PC-9 (cell line): ENCODE data around the gene TEKT2. TPM values are rescaled to one million over a fixed set of nuclear protein-coding genes. Genes with fewer than 3 reads are reported as not detected.

ENCODE experiments used
- BruUV-seq: library from RNA; stranded (reverse); fragments of 400-500 nt; replicated peaks from 2 replicates; lab custom pipeline; 2021; lab: Mats Ljungman, UMichigan
- CTCF ChIA-PET: fragments of 300-600 bp; sonication (Branson Sonifier 250); formaldehyde crosslinking; loops from one replicate; lab custom pipeline; 2022; ENCODE audit warnings: antibody characterized with exemption; lab: Charles Lee
- POLR2A ChIA-PET: fragments of 300-600 bp; sonication (Branson Sonifier 250); formaldehyde crosslinking; loops from one replicate; lab custom pipeline; 2022; ENCODE audit warnings: antibody characterized with exemption; ENCODE audit not compliant: unreplicated experiment; lab: Charles Lee
- DNase-seq, 2 experiments: peaks; one replicate each; pipeline versions ENCODE4 v3.0.0 to v3.0.0-alpha.2; 2015 to 2022; ENCODE audit warnings: mixed read lengths in 1 of 2
- H2AFZ ChIP-seq: fragments of 200-600 bp; sonication (generic); 2 replicates; pipeline ENCODE4 v1.8.1; 2017; ENCODE audit warnings: antibody characterized with exemption
- H3F3A ChIP-seq: fragments of 200-600 bp; sonication (generic); 2 replicates; pipeline ENCODE4 v1.8.1; 2017; ENCODE audit warnings: antibody characterized with exemption, mild to moderate bottlenecking, low read depth; ENCODE audit not compliant: insufficient read depth
- H3K27ac ChIP-seq: fragments of 200-600 bp; sonication (generic); 2 replicates; pipeline ENCODE4 v1.6.1; 2016; ENCODE audit warnings: mixed run types
- H3K27me3 ChIP-seq: fragments of 200-600 bp; sonication (generic); 2 replicates; pipeline ENCODE4 v1.6.1; 2016; ENCODE audit warnings: low read depth, mixed run types; ENCODE audit not compliant: insufficient read depth
- H3K36me3 ChIP-seq: fragments of 200-600 bp; sonication (generic); 2 replicates; pipeline ENCODE4 v1.6.1; 2016; ENCODE audit warnings: low read depth, mixed run types
- H3K4me1 ChIP-seq: fragments of 200-600 bp; sonication (generic); replicated peaks from 2 replicates; pipeline ENCODE4 v1.6.1; 2016; ENCODE audit warnings: mixed run types; ENCODE audit not compliant: insufficient read depth
- H3K4me2 ChIP-seq: fragments of 200-600 bp; sonication (generic); 2 replicates; pipeline ENCODE4 v1.6.1; 2017; ENCODE audit warnings: mixed run types
- H3K4me3 ChIP-seq: fragments of 200-600 bp; sonication (generic); 2 replicates; pipeline ENCODE4 v1.6.1; 2016; ENCODE audit warnings: mixed run types
- H3K79me2 ChIP-seq: fragments of 200-600 bp; sonication (generic); 2 replicates; pipeline ENCODE4 v1.6.1; 2017; ENCODE audit warnings: low read depth, mixed run types
- H3K9me2 ChIP-seq: fragments of 200-600 bp; sonication (generic); 2 replicates; pipeline ENCODE4 v1.8.1; 2017; ENCODE audit warnings: mild to moderate bottlenecking; ENCODE audit not compliant: insufficient read depth
- H3K9me3 ChIP-seq: fragments of 200-600 bp; sonication (generic); 2 replicates; pipeline ENCODE4 v1.8.1; 2016; ENCODE audit warnings: low read depth; ENCODE audit not compliant: insufficient read depth
- H4K20me1 ChIP-seq: fragments of 200-600 bp; sonication (generic); 2 replicates; pipeline ENCODE4 v1.8.1; 2017; ENCODE audit not compliant: insufficient read depth
- EZH2 ChIP-seq: fragments of 200-600 bp; sonication (generic); IDR thresholded peaks from 2 replicates; pipeline ENCODE4 v1.8.0; 2017; ENCODE audit warnings: antibody characterized with exemption, low read depth
- intact Hi-C: fragments of 100-400 bp; cut with micrococcal nuclease; formaldehyde crosslinking; loops from one replicate; pipeline ENCODE4 v1.10.0; 2022; ENCODE audit not compliant: unreplicated experiment
- total RNA-seq: library from RNA; stranded (reverse); gene quantifications from 2 replicates; pipeline ENCODE4 v1.2.3, GENCODE V29; 2021
- TF ChIP-seq, protein P1 (sequence below): fragments of 200-600 bp; sonication (generic); conservative IDR thresholded peaks from 2 replicates; pipeline ENCODE4 v1.6.1; 2017; ENCODE audit warnings: mixed run types, antibody characterized with exemption, mild to moderate bottlenecking, moderate library complexity

The TEKT2 gene
- total RNA-seq, 1 experiment from 2014 or later, result 1.1 TPM

DNA sequence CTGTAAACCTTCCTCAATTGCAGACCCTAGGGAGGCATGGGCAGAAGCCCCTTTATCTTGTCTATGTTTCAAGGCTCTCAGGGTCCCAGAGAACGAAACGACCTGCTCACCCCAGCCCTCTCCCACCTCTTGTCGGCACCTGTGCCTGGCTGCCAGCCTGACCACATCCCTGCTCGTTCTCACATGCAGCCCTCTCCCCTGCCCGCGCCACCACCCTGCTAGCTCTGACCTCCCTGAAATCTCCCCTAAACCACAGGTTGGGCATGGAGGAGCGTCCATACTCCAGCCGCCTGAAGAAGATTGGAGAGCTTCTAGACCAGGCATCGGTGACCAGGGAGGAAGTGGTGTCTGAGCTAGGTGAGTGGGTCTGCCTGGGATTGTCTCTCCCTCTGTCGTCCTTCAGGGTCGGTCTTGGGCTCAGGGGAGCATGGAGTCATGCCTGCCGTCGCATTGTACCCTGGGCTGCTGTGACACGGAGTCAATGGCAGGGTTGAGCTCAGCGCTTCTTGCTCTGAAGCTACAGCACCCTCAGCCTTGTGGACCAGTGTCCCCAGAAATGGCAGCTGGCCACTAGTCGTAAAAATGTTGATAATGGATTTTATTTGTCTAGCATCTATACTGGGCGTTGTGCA lies 8.4 kb downstream of the TEKT2 start:
- H3K36me3 ChIP-seq, result peaks cover 26% of the 10 kb centered on the region
- CTCF ChIA-PET, result interaction anchor here (0.6 kb wide), 1 partner anchor 54 kb away, joined by 3 read pairs; no protein-coding TSS in a partner anchor
- H3K27me3 ChIP-seq, result no peaks in the 10 kb centered on the region

DNA sequence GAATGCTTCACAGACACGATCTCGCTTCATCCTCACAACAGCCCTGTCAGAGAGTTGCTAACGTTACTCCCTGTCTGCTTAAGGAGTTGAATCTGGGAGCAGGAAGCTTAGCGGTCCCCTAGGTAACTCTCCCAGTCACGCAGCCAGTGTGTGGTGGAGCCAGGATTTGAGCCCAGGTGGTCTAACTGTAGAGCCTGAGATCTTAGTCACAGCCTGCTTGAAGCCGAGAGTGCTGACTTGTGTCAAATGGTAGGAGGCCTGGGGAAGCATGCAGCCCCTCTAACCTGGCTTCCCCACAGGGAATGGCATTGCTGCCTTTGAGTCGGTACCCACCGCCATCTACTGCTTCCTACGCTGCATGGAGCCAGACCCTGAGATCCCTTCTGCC lies 8.9 kb downstream of the TEKT2 start:
- Histone ChIP-seq H3K79me2 (peaks cover 27% of the 10 kb centered on the region), H3K4me1 (peaks cover 6% of the 10 kb centered on the region), H3K4me2 (no peak overlapping the region), H3K9me2 (no peaks in the 10 kb centered on the region), H4K20me1 (peaks cover 16% of the 10 kb centered on the region), H3K4me3 (no peak overlapping the region), H3F3A (peaks cover 20% of the 10 kb centered on the region; the same call in 1 of the 2 replicates), H3K27me3 (no peaks in the 10 kb centered on the region), H2AFZ (no peak overlapping the region), H3K27ac (no peak overlapping the region), H3K36me3 (peaks cover 26% of the 10 kb centered on the region), H3K9me3 (no peaks in the 10 kb centered on the region)
- no peak for DNase-seq
- no TSS peak for BruUV-seq
- intact Hi-C loops, result no loop called here
- POLR2A ChIA-PET, result no interaction called here
- TF ChIP-seq, protein P1, sequence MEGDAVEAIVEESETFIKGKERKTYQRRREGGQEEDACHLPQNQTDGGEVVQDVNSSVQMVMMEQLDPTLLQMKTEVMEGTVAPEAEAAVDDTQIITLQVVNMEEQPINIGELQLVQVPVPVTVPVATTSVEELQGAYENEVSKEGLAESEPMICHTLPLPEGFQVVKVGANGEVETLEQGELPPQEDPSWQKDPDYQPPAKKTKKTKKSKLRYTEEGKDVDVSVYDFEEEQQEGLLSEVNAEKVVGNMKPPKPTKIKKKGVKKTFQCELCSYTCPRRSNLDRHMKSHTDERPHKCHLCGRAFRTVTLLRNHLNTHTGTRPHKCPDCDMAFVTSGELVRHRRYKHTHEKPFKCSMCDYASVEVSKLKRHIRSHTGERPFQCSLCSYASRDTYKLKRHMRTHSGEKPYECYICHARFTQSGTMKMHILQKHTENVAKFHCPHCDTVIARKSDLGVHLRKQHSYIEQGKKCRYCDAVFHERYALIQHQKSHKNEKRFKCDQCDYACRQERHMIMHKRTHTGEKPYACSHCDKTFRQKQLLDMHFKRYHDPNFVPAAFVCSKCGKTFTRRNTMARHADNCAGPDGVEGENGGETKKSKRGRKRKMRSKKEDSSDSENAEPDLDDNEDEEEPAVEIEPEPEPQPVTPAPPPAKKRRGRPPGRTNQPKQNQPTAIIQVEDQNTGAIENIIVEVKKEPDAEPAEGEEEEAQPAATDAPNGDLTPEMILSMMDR, result no peak
- no peak for TF ChIP-seq EZH2
- CTCF ChIA-PET, result no interaction called here

More for the DNA sequence above, 8.4 kb downstream of the TEKT2 start:
- H3F3A ChIP-seq, result peaks cover 20% of the 10 kb centered on the region; the same call in 1 of the 2 replicates
- H3K4me3 ChIP-seq, result no peak overlapping the region
- no peaks in the 10 kb centered on the region for H3K9me3 ChIP-seq
- peaks cover 6% of the 10 kb centered on the region for H3K4me1 ChIP-seq
- TF ChIP-seq, protein P1, result no peak
- POLR2A ChIA-PET, result no interaction called here
- no TSS peak for BruUV-seq
- H3K9me2 ChIP-seq, result no peaks in the 10 kb centered on the region
- no peak overlapping the region for H3K4me2 ChIP-seq
- intact Hi-C loops, result no loop called here
- no peak overlapping the region for H2AFZ ChIP-seq
- H3K27ac ChIP-seq, result no peak overlapping the region
- DNase-seq, result no peak
- peaks cover 27% of the 10 kb centered on the region for H3K79me2 ChIP-seq
- peaks cover 16% of the 10 kb centered on the region for H4K20me1 ChIP-seq

DNA sequence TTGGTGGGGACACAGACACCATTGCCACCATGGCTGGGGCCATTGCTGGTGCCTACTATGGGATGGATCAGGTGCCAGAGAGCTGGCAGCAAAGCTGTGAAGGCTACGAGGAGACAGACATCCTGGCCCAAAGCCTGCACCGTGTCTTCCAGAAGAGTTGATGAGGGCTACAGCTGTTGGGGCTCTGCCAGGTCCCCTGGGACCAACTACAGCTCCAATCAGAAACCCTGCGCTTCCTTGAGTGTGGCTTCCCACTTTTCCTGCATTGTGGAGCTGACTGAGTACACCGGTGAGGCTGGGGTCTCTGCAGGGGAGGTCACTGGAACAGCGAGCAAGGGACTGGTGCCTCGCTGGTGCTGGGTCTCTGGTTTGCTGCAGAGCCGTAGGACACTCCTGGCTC lies 9.3 kb downstream of the TEKT2 start:
- BruUV-seq, result no TSS peak
- no peak for DNase-seq
- Histone ChIP-seq H3K9me2 (no peaks in the 10 kb centered on the region), H3K4me3 (no peak overlapping the region), H3F3A (peaks cover 20% of the 10 kb centered on the region; the same call in 1 of the 2 replicates), H4K20me1 (peaks cover 16% of the 10 kb centered on the region), H3K9me3 (no peaks in the 10 kb centered on the region), H2AFZ (no peak overlapping the region), H3K27ac (no peak overlapping the region), H3K4me1 (peaks cover 6% of the 10 kb centered on the region), H3K36me3 (peaks cover 26% of the 10 kb centered on the region), H3K27me3 (no peaks in the 10 kb centered on the region), H3K4me2 (no peak overlapping the region), H3K79me2 (peaks cover 27% of the 10 kb centered on the region)
- POLR2A ChIA-PET, result no interaction called here
- intact Hi-C loops, result no loop called here
- TF ChIP-seq EZH2, result no peak
- TF ChIP-seq, protein P1, result no peak
- CTCF ChIA-PET, result no interaction called here
